ENCODE data around the gene ATG2B.

The ATG2B gene

GRCh38 chr14:96324219-96324618, 38.9 kb downstream of the ATG2B start:
- H3K36me3 ChIP-seq (ENCODE audit: control insufficient read depth, insufficient read depth, low read length), result no peaks in the 10 kb centered on the region
- H3K27me3 ChIP-seq (ENCODE audit: control insufficient read depth, insufficient read depth, low read length), result no peaks in the 10 kb centered on the region
- no peak overlapping the region for H3K9ac ChIP-seq
- H2AFZ ChIP-seq, result no peak overlapping the region
- no peak overlapping the region for H3K27ac ChIP-seq
- TF ChIP-seq CTCF (IDR thresholded peaks at IDR 0.05), result no peak
- H3K4me1 ChIP-seq, result no peaks in the 10 kb centered on the region
- no peak overlapping the region for H3K4me3 ChIP-seq (ENCODE audit: low read depth, low read length)
- H3K9me3 ChIP-seq (ENCODE audit: control insufficient read depth, low read length), result no peaks in the 10 kb centered on the region
- no peaks in the 10 kb centered on the region for H3K79me2 ChIP-seq
- H3K4me2 ChIP-seq (ENCODE audit: low read length), result no peak overlapping the region

- no peak for TF ChIP-seq CTCF (IDR thresholded peaks at IDR 0.05)
- Histone ChIP-seq H3K9ac (no peak overlapping the region), H3K4me2 (ENCODE audit: low read length) (no peak overlapping the region), H3K4me1 (no peaks in the 10 kb centered on the region), H3K9me3 (ENCODE audit: control insufficient read depth, low read length) (no peaks in the 10 kb centered on the region), H3K27ac (no peak overlapping the region), H3K36me3 (ENCODE audit: control insufficient read depth, insufficient read depth, low read length) (no peaks in the 10 kb centered on the region), H3K4me3 (ENCODE audit: low read depth, low read length) (no peak overlapping the region), H3K27me3 (ENCODE audit: control insufficient read depth, insufficient read depth, low read length) (no peaks in the 10 kb centered on the region), H3K79me2 (no peaks in the 10 kb centered on the region), H2AFZ (no peak overlapping the region)
Measured at GRCh38 chr14:96320605-96321004, 42.5 kb downstream of the ATG2B start.

- Histone ChIP-seq H3K36me3 (ENCODE audit: control insufficient read depth, insufficient read depth, low read length) (no peaks in the 10 kb centered on the region), H3K9ac (no peak overlapping the region)
Measured at GRCh38 chr14:96318836-96319235, 44.3 kb downstream of the ATG2B start.

GRCh38 chr14:96316087-96316486, 47.1 kb downstream of the ATG2B start:
- Histone ChIP-seq H3K27ac (no peak overlapping the region), H3K79me2 (no peaks in the 10 kb centered on the region), H3K4me1 (no peaks in the 10 kb centered on the region), H3K9ac (no peak overlapping the region), H3K4me3 (ENCODE audit: low read depth, low read length) (no peak overlapping the region), H3K36me3 (ENCODE audit: control insufficient read depth, insufficient read depth, low read length) (no peaks in the 10 kb centered on the region), H2AFZ (no peak overlapping the region), H3K27me3 (ENCODE audit: control insufficient read depth, insufficient read depth, low read length) (no peaks in the 10 kb centered on the region), H3K9me3 (ENCODE audit: control insufficient read depth, low read length) (no peaks in the 10 kb centered on the region), H3K4me2 (ENCODE audit: low read length) (no peak overlapping the region)
- TF ChIP-seq CTCF (IDR thresholded peaks at IDR 0.05), result no peak

More at GRCh38 chr14:96318836-96319235, 44.3 kb downstream of the ATG2B start:
- Histone ChIP-seq H3K27ac (no peak overlapping the region), H3K27me3 (ENCODE audit: control insufficient read depth, insufficient read depth, low read length) (no peaks in the 10 kb centered on the region), H3K4me2 (ENCODE audit: low read length) (no peak overlapping the region), H3K79me2 (no peaks in the 10 kb centered on the region), H2AFZ (no peak overlapping the region), H3K4me1 (no peaks in the 10 kb centered on the region), H3K4me3 (ENCODE audit: low read depth, low read length) (no peak overlapping the region), H3K9me3 (ENCODE audit: control insufficient read depth, low read length) (no peaks in the 10 kb centered on the region)
- TF ChIP-seq CTCF (IDR thresholded peaks at IDR 0.05), result no peak

GRCh38 chr14:96310906-96311305, 52.2 kb downstream of the ATG2B start:
- Histone ChIP-seq H3K79me2 (no peaks in the 10 kb centered on the region), H3K4me1 (no peaks in the 10 kb centered on the region), H3K4me3 (ENCODE audit: low read depth, low read length) (no peak overlapping the region), H3K4me2 (ENCODE audit: low read length) (no peak overlapping the region), H3K27me3 (ENCODE audit: control insufficient read depth, insufficient read depth, low read length) (no peaks in the 10 kb centered on the region), H3K9me3 (ENCODE audit: control insufficient read depth, low read length) (no peaks in the 10 kb centered on the region), H3K36me3 (ENCODE audit: control insufficient read depth, insufficient read depth, low read length) (no peaks in the 10 kb centered on the region), H2AFZ (no peak overlapping the region), H3K27ac (no peak overlapping the region), H3K9ac (no peak overlapping the region)
- no peak for TF ChIP-seq CTCF (IDR thresholded peaks at IDR 0.05)

Data from parathyroid adenoma (tissue), 2 donors.